OCI-LY7 (cell line): ENCODE data around the gene SLC4A11. TPM values are rescaled to one million over a fixed set of nuclear protein-coding genes. Genes with fewer than 3 reads are reported as not detected.

ENCODE experiments used
- BruUV-seq: library from RNA; stranded (reverse); fragments of 400-500 nt; replicated peaks from 2 replicates; lab custom pipeline; 2021; lab: Mats Ljungman, UMichigan
- CTCF ChIA-PET: fragments of 300-600 bp; sonication (Branson Sonifier 250); formaldehyde crosslinking; loops from one replicate; lab custom pipeline; 2022; ENCODE audit warnings: antibody characterized with exemption; ENCODE audit not compliant: unreplicated experiment; lab: Charles Lee
- POLR2A ChIA-PET: fragments of 300-600 bp; sonication (Branson Sonifier 250); formaldehyde crosslinking; loops from one replicate; lab custom pipeline; 2022; ENCODE audit warnings: antibody characterized with exemption; lab: Charles Lee
- DNase-seq: peaks from one replicate; pipeline ENCODE4 v3.0.0-alpha.2; 2015; ENCODE audit warnings: low spot score
- H2AFZ ChIP-seq: fragments of 200-600 bp; sonication (generic), shearing (Covaris generic); 2 replicates; pipeline ENCODE4 v1.6.1; 2014; ENCODE audit warnings: mild to moderate bottlenecking, antibody characterized with exemption, low read length, moderate library complexity
- H3K27ac ChIP-seq: fragments of 200-600 bp; sonication (generic); 2 replicates; pipeline ENCODE4 v1.5.1; 2014; ENCODE audit warnings: mixed run types, low read depth, mild to moderate bottlenecking, moderate library complexity, low read length, inconsistent platforms; ENCODE audit not compliant: poor library complexity, severe bottlenecking
- H3K36me3 ChIP-seq: fragments of 200-600 bp; sonication (generic); 2 replicates; pipeline ENCODE4 v1.6.1; 2014; ENCODE audit warnings: mild to moderate bottlenecking, antibody characterized with exemption, low read length, moderate library complexity, mixed read lengths; ENCODE audit not compliant: insufficient read depth
- H3K4me1 ChIP-seq: fragments of 200-600 bp; sonication (generic); 2 replicates; pipeline ENCODE4 v1.5.1; 2014; ENCODE audit warnings: mild to moderate bottlenecking, low read length; ENCODE audit not compliant: insufficient read depth, poor library complexity, severe bottlenecking
- H3K4me2 ChIP-seq: fragments of 200-600 bp; sonication (generic); 2 replicates; pipeline ENCODE4 v1.6.1; 2014; ENCODE audit warnings: mild to moderate bottlenecking, low read length
- H3K4me3 ChIP-seq: fragments of 200-600 bp; sonication (generic); 2 replicates; pipeline ENCODE4 v1.5.1; 2014; ENCODE audit warnings: mild to moderate bottlenecking, low read depth, low read length; ENCODE audit not compliant: poor library complexity, severe bottlenecking
- H3K79me2 ChIP-seq: fragments of 200-600 bp; sonication (generic); 2 replicates; pipeline ENCODE4 v1.6.1; 2016; ENCODE audit warnings: low read depth, mild to moderate bottlenecking, low read length, moderate library complexity, mixed read lengths; ENCODE audit not compliant: insufficient read depth
- H3K9me2 ChIP-seq: fragments of 200-600 bp; sonication (generic); 2 replicates; pipeline ENCODE4 v1.6.1; 2016; ENCODE audit warnings: mild to moderate bottlenecking, low read length, mixed read lengths; ENCODE audit not compliant: insufficient read depth
- H3K9me3 ChIP-seq: fragments of 200-600 bp; sonication (generic); 2 replicates; pipeline ENCODE4 v1.6.1; 2014; ENCODE audit warnings: mild to moderate bottlenecking, mixed run types, low read length, mixed read lengths
- H4K20me1 ChIP-seq: fragments of 200-600 bp; sonication (generic); 2 replicates; pipeline ENCODE4 v1.6.1; 2014; ENCODE audit warnings: mild to moderate bottlenecking, antibody characterized with exemption, low read length, moderate library complexity, mixed read lengths; ENCODE audit not compliant: insufficient read depth
- EZH2phosphoT487 ChIP-seq: fragments of 200-600 bp; sonication (generic); IDR thresholded peaks from 2 replicates; pipeline ENCODE4 v1.6.1; 2018; ENCODE audit warnings: low read depth, borderline replicate concordance, mild to moderate bottlenecking, mixed run types, antibody characterized with exemption, low read length, moderate library complexity, mixed read lengths
- intact Hi-C: fragments of 100-400 bp; cut with micrococcal nuclease; formaldehyde crosslinking; loops from one replicate; pipeline ENCODE4 v1.10.0; 2022; ENCODE audit not compliant: unreplicated experiment
- total RNA-seq, 2 experiments: library from RNA; depleted of rRNA in 1 of 2; stranded (reverse); fragments of >200 nt in 1 of 2; shearing (Covaris generic) in 1 of 2; gene quantifications; 2 replicates each; pipeline ENCODE4 v1.2.3, GENCODE V29; 2014 to 2022
- TF ChIP-seq, protein P1 (sequence below): fragments of 200-600 bp; sonication (generic); conservative IDR thresholded peaks from 2 replicates; pipeline ENCODE4 v1.5.1; 2014; ENCODE audit warnings: mild to moderate bottlenecking, antibody characterized with exemption, low read length, moderate library complexity, mixed read lengths

Gene SLC4A11
- total RNA-seq, 2 experiments from 2014 or later = 4.4 to 26.9 TPM

DNA sequence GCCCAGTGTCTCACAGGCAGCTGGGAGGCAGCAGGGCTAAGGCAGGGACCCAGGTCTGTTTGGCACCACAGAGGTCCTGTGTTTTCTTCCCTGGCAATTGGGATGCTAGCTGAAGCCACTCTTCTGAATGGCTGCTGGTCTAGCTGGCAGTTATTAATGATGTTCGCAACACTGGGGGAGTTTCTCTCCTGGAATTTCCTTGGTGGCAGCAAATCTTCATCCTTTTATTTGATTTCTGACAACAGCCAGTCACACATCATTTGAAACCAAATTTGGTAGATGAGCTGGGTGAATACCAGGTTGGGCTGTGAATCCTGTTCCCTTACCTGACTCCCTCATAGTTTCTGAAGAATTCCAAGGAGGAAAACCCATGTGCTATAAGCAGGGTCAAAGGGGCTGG lies 40.8 kb upstream of the SLC4A11 start:
- POLR2A ChIA-PET = interaction anchor here (0.7 kb wide), 1 partner anchor 8 kb away, joined by 3 read pairs; no protein-coding TSS in a partner anchor
- Histone ChIP-seq H4K20me1 (no peaks in the 10 kb centered on the region), H3K9me2 (no peaks in the 10 kb centered on the region), H2AFZ (no peak overlapping the region), H3K27ac (no peak overlapping the region), H3K36me3 (no peaks in the 10 kb centered on the region), H3K4me1 (no peaks in the 10 kb centered on the region), H3K79me2 (no peaks in the 10 kb centered on the region), H3K9me3 (no peaks in the 10 kb centered on the region), H3K4me3 (no peak overlapping the region), H3K4me2 (no peak overlapping the region)
- CTCF ChIA-PET = no interaction called here
- TF ChIP-seq, protein P1, sequence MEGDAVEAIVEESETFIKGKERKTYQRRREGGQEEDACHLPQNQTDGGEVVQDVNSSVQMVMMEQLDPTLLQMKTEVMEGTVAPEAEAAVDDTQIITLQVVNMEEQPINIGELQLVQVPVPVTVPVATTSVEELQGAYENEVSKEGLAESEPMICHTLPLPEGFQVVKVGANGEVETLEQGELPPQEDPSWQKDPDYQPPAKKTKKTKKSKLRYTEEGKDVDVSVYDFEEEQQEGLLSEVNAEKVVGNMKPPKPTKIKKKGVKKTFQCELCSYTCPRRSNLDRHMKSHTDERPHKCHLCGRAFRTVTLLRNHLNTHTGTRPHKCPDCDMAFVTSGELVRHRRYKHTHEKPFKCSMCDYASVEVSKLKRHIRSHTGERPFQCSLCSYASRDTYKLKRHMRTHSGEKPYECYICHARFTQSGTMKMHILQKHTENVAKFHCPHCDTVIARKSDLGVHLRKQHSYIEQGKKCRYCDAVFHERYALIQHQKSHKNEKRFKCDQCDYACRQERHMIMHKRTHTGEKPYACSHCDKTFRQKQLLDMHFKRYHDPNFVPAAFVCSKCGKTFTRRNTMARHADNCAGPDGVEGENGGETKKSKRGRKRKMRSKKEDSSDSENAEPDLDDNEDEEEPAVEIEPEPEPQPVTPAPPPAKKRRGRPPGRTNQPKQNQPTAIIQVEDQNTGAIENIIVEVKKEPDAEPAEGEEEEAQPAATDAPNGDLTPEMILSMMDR = no peak
- no peak for TF ChIP-seq EZH2phosphoT487
- no peak for DNase-seq
- intact Hi-C loops = no loop called here
- no TSS peak for BruUV-seq

DNA sequence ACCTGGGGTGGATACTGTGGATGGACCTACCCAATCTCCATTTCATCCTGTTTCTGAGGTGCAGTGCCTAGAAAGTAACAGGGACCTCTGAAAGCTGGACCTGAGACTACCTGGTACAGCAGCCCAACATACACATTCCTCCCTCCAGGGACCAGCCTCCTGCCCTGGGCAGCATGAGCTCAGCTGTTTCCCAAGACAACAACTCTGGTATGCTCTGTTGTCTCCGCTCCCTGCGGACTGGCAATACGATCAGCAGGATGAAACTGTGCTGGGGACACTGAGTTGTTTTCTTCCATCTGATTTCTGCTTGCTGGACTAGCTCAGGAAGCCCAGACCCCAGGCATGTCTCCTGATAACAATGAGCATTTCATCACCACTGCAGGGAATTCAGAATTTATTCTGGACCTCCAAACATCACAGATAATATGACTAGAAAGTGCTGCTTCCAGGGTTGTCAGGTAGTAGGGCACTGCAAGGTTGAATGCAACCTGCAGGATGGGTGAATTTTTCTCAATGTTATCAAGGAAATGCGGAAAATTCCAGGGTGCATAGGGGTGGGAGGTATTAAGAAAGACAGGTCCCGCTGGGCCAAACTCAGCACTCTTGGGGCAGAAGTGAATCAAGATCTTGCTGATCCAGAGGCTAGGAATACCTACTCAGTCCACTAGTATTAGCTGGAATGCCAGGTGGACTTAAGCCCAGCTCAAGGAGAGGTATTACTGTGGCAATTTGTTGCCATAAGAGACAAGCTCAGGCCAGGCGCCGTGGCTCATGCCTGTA lies 38.9 kb upstream of the SLC4A11 start:
- no peak overlapping the region for H3K4me3 ChIP-seq
- no peaks in the 10 kb centered on the region for H4K20me1 ChIP-seq
- H3K36me3 ChIP-seq = no peaks in the 10 kb centered on the region
- ChIA-PET CTCF (no interaction called here), POLR2A (no interaction called here)
- BruUV-seq = no TSS peak
- H3K9me3 ChIP-seq = no peaks in the 10 kb centered on the region
- no peak overlapping the region for H3K27ac ChIP-seq
- H3K9me2 ChIP-seq = no peaks in the 10 kb centered on the region
- no peak for DNase-seq
- H2AFZ ChIP-seq = no peak overlapping the region
- H3K4me2 ChIP-seq = no peak overlapping the region
- intact Hi-C loops = no loop called here
- H3K79me2 ChIP-seq = no peaks in the 10 kb centered on the region
- H3K4me1 ChIP-seq = no peaks in the 10 kb centered on the region
- TF ChIP-seq, protein P1 = no peak
- TF ChIP-seq EZH2phosphoT487 = no peak

DNA sequence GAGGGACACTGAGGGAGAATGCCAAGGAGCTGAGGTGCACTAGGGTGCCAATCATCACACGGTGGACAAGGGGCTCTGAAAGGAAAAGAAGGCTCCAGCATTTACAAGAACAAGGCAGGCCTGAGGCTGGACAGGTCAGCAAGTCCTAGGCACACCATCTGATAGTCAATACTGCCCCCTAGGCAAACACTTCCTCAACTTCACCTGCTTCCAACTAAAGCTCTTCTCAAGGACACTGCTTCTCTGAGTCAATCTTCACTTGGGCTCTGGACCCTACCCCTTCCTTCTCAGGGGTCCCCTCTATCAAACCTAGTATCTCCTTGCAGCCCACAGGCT lies 37.7 kb upstream of the SLC4A11 start:
- Histone ChIP-seq H3K36me3 (no peaks in the 10 kb centered on the region), H2AFZ (no peak overlapping the region), H3K4me1 (no peaks in the 10 kb centered on the region), H3K9me2 (no peaks in the 10 kb centered on the region), H3K4me2 (no peak overlapping the region), H4K20me1 (no peaks in the 10 kb centered on the region), H3K27ac (no peak overlapping the region), H3K9me3 (no peaks in the 10 kb centered on the region), H3K79me2 (no peaks in the 10 kb centered on the region), H3K4me3 (no peak overlapping the region)
- no TSS peak for BruUV-seq
- CTCF ChIA-PET = no interaction called here
- intact Hi-C loops = no loop called here
- POLR2A ChIA-PET = no interaction called here
- TF ChIP-seq, protein P1 = peak; percentile 63
- no peak for TF ChIP-seq EZH2phosphoT487
- DNase-seq = peak; percentile 14
